ENCODE results near the gene MUC6.

DNA sequence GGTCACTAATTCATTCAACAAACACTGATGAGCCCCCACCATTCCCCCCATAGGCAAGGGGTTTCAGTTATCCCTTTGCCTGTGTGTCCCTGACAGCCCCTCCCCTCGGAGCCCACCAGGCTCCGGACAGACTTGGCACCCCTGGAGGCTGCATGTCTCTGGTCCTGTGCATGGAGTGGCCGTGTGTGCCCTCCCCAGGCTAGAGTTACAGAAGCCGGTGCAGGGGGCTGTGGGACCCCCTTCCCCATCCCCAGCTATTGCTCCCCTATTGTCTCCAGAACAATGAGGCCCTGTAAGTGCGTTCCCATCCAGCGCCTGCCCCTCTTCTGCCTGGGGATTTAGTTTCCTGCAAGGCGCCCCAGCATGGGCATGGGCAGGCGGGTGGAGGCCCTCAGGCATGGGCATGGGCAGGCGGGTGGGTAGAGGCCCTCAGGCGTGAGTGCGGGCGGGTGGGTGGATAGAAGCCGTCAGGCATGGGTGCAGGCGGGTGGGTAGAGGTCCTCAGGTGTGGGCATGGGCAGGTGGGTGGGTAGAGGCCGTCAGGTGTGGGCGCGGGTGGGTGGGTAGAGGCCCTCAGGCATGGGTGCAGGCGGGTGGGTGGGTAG, 39.6 kb upstream of the MUC6 start:
- TF ChIP-seq POLR2A (IDR thresholded peaks at IDR 0.05): no peak
- TF ChIP-seq, protein P1, sequence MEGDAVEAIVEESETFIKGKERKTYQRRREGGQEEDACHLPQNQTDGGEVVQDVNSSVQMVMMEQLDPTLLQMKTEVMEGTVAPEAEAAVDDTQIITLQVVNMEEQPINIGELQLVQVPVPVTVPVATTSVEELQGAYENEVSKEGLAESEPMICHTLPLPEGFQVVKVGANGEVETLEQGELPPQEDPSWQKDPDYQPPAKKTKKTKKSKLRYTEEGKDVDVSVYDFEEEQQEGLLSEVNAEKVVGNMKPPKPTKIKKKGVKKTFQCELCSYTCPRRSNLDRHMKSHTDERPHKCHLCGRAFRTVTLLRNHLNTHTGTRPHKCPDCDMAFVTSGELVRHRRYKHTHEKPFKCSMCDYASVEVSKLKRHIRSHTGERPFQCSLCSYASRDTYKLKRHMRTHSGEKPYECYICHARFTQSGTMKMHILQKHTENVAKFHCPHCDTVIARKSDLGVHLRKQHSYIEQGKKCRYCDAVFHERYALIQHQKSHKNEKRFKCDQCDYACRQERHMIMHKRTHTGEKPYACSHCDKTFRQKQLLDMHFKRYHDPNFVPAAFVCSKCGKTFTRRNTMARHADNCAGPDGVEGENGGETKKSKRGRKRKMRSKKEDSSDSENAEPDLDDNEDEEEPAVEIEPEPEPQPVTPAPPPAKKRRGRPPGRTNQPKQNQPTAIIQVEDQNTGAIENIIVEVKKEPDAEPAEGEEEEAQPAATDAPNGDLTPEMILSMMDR (IDR thresholded peaks at IDR 0.05): no peak
